ENCODE measurements around the gene FGF14.

The FGF14 gene

DNA sequence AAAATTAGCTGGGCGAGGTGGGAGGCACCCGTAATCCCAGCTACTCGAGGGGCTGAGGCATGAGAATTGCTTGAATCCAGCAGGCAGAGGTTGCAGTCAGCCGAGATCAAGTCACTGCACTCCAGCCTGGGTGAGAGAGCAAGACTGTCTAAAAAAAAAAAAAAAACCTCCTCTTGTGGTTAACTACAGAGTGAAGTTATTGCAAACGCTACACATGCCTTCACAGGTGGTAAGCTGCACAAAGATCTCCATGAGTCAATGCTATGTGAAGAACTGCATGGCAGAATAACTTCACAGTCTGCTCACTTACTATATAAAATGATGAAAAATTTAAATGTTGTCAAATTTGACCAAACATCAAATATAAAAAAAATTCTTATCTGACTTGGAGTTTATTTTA is 436.8 kb downstream of the FGF14 start:
- H3K4me3 ChIP-seq = no peak overlapping the region
- H3K27ac ChIP-seq = no peak overlapping the region
- TF ChIP-seq, protein P1, sequence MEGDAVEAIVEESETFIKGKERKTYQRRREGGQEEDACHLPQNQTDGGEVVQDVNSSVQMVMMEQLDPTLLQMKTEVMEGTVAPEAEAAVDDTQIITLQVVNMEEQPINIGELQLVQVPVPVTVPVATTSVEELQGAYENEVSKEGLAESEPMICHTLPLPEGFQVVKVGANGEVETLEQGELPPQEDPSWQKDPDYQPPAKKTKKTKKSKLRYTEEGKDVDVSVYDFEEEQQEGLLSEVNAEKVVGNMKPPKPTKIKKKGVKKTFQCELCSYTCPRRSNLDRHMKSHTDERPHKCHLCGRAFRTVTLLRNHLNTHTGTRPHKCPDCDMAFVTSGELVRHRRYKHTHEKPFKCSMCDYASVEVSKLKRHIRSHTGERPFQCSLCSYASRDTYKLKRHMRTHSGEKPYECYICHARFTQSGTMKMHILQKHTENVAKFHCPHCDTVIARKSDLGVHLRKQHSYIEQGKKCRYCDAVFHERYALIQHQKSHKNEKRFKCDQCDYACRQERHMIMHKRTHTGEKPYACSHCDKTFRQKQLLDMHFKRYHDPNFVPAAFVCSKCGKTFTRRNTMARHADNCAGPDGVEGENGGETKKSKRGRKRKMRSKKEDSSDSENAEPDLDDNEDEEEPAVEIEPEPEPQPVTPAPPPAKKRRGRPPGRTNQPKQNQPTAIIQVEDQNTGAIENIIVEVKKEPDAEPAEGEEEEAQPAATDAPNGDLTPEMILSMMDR (IDR thresholded peaks at IDR 0.05) = no peak
- no peak for DNase-seq (ENCODE audit: low spot score)

DNA sequence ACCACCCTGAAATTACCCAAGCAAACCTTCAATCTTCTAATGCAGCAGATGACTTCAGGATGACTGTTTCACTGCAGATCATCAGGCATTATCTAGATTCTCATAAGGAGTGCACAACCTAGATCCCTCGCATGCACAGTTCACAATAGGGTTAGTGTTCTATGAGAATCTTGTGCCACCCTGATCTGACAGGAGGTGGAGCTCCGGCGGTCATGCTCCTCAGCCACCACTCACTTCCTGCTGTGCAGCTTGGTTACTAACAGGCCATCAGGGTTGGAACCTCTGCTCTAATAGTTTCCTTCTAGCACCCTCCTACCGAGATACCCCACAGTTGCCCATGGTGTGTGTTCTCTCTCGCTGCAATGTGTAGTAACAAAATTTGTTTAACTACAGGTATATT is 442.8 kb downstream of the FGF14 start:
- TF ChIP-seq, protein P1 (IDR thresholded peaks at IDR 0.05) = no peak
- H3K27ac ChIP-seq = no peak overlapping the region
- DNase-seq (ENCODE audit: low spot score) = no peak
- H3K4me3 ChIP-seq = no peak overlapping the region

DNA sequence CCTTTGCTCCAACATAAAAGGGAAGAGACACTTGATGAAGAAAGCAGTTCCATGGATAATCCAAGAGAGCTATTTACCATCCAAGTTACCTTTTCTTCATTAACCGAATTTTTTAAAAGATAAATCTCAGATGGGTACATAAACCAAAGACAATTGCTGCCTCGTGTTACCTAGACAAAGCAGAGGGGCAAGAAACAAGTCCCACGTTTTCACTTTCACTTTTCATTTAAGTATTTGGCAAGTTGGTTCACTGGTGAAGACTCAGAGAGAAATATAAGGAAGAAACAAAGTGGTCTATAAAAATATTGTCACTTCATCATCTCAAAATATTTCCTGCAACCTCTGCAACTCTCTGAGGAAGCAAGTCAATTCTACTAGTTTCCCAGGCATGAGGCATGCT is 446.1 kb downstream of the FGF14 start:
- TF ChIP-seq, protein P1 (IDR thresholded peaks at IDR 0.05) = no peak
- DNase-seq (ENCODE audit: low spot score) = no peak
- H3K27ac ChIP-seq = no peak overlapping the region
- H3K4me3 ChIP-seq = no peak overlapping the region

DNA sequence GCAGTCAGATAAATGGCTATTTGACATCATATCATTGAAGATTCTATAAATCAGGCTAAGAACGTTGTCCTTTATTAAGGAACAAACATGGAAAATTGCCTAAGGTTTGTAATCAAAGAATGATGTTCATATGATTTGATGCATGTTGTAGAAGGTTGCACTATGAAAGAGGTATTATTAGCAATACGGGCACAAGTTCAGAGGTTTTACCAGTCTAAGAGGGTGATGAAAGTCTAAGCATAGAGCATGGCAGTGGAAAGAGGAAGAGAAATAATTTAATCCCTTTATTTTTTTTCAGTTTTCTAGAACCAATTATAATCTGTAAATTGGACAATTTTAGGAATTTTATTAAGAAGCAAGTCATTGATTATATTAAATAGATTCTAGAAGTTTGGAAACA is 450.7 kb downstream of the FGF14 start:
- TF ChIP-seq, protein P1 (IDR thresholded peaks at IDR 0.05) = no peak
- no peak for DNase-seq (ENCODE audit: low spot score)
- Histone ChIP-seq H3K27ac (no peak overlapping the region), H3K4me3 (no peak overlapping the region)

DNA sequence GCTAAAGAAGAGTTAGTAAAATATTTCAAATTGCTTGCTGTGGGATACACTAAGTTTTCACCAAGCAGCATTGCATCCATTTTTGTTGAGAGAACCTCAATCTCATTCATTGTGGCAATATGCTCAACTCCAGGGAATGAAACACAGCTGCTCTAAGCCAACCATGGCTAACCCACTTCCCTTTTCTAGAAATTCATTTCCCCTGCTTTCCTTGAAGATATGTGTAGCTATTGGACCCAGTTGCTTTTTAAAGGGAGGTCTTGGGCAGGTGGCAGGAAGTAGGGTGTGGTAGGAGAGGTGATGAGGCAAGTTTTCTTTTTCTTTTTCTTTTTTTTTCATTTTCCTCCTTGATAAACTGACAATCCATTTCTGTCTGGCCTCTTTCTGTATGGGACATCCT is 452.2 kb downstream of the FGF14 start:
- TF ChIP-seq, protein P1 (IDR thresholded peaks at IDR 0.05) = no peak
- no peak overlapping the region for H3K4me3 ChIP-seq
- no peak overlapping the region for H3K27ac ChIP-seq
- DNase-seq (ENCODE audit: low spot score) = no peak

DNA sequence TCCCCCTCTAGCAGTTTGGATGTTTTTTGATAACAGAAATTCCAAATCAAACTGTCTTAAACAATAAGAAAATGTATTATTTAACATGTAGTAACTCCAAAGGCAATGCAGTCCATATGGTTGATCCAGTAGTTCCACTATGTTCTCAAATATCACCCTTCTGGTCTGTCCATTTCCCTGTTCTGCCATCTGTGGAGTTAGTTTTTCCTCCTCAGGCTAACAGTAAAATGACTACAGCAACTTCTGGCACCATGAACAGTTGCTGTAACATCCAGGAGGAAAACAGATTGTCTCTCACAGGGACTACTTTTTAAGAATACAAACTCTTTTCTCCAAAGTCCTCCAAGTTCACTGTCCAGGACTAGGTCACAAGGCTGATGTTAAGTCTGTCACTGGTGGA is 455.4 kb downstream of the FGF14 start:
- TF ChIP-seq, protein P1 (IDR thresholded peaks at IDR 0.05) = no peak
- Histone ChIP-seq H3K27ac (no peak overlapping the region), H3K4me3 (no peak overlapping the region)
- DNase-seq (ENCODE audit: low spot score) = no peak

DNA sequence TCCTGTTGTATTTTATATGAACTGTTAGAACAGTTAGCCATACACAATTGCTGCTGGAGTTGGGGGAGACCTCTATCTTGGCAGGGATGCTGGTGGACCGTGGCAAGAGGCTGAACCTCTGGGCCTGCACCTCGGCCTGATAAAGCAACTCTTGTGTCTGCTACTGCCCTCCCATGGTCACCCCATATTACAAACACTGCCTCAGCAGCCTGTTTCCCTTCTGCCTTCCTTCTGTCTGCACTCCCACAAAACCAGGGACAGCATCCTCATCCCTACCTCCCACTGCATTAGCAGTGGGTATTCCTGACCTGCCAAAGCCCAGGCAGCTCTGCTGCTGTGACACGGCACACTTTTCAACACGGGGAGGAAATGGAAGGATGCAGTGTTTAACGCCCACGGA is 456.4 kb downstream of the FGF14 start:
- Histone ChIP-seq H3K4me3 (no peak overlapping the region), H3K27ac (no peak overlapping the region)
- no peak for DNase-seq (ENCODE audit: low spot score)
- TF ChIP-seq, protein P1 (IDR thresholded peaks at IDR 0.05) = no peak

Measured in coronary artery (tissue), 2 donors.